CD4-positive, alpha-beta T cell (primary cell): ENCODE data around the gene TNFSF12. TPM values are rescaled to one million over a fixed set of nuclear protein-coding genes. Genes with fewer than 3 reads are reported as not detected.

Experiments used
- ATAC-seq: fragments of 200-7000 bp; cut with Tn5 transposase; one replicate; pipeline ENCODE4 v1.10.0; 2022; ENCODE audit warnings: mild to moderate bottlenecking; ENCODE audit not compliant: poor library complexity
- CTCF ChIA-PET: fragments of 350-600 bp; sonication (Branson Sonifier 250); formaldehyde crosslinking; loops from one replicate; lab custom pipeline; 2021; ENCODE audit warnings: antibody characterized with exemption, inconsistent platforms; lab: Charles Lee
- POLR2A ChIA-PET: fragments of 350-600 bp; sonication (Branson Sonifier 250); formaldehyde crosslinking; loops from one replicate; lab custom pipeline; 2021; ENCODE audit warnings: antibody characterized with exemption, inconsistent platforms; lab: Charles Lee
- DNase-seq, 14 experiments: peaks; one replicate each; pipeline ENCODE4 v3.0.0-alpha.2; 2013 to 2020; ENCODE audit warnings: mixed read lengths in 2 of 14
- H3K27ac ChIP-seq, 2 donors: one replicate each; pipeline versions ENCODE4 v1.5.1 to v1.7.0; 2013; ENCODE audit warnings: low read length in 2 of 2, low read depth in 1 of 2, mild to moderate bottlenecking in 1 of 2
- H3K27me3 ChIP-seq, 2 experiments: 1 replicate in 1 of 2; 2 replicates in 1 of 2; pipeline versions ENCODE4 v1.6.1 to v1.7.0; 2013; ENCODE audit warnings: low read length in 2 of 2, control low read depth in 1 of 2, mild to moderate bottlenecking in 1 of 2, moderate library complexity in 1 of 2; ENCODE audit not compliant: insufficient read depth in 2 of 2, control insufficient read depth in 1 of 2
- H3K36me3 ChIP-seq: one replicate; pipeline ENCODE4 v1.6.1; 2013; ENCODE audit warnings: low read length, control low read depth; ENCODE audit not compliant: insufficient read depth
- H3K4me1 ChIP-seq: one replicate; pipeline ENCODE4 v1.6.1; 2013; ENCODE audit warnings: low read length, control low read depth; ENCODE audit not compliant: insufficient read depth
- H3K4me3 ChIP-seq: one replicate; pipeline ENCODE4 v1.5.1; 2013; ENCODE audit warnings: mild to moderate bottlenecking, low read length, moderate library complexity
- H3K9me3 ChIP-seq, 2 experiments: 1 replicate in 1 of 2; 2 replicates in 1 of 2; pipeline versions ENCODE4 v1.6.1 to v1.7.0; 2013; ENCODE audit warnings: low read length in 2 of 2, mild to moderate bottlenecking in 2 of 2, control low read depth in 1 of 2, moderate library complexity in 1 of 2; ENCODE audit not compliant: control insufficient read depth in 1 of 2, insufficient read depth in 1 of 2
- H3K27ac Mint-ChIP-seq: one replicate; pipeline ENCODE4 v1.8.0; 2020; ENCODE audit warnings: mixed read lengths
- H3K27me3 Mint-ChIP-seq: one replicate; pipeline ENCODE4 v1.8.0; 2021; ENCODE audit warnings: mixed read lengths
- H3K36me3 Mint-ChIP-seq: one replicate; pipeline ENCODE4 v1.8.0; 2021; ENCODE audit warnings: low read depth, mixed read lengths
- H3K4me1 Mint-ChIP-seq: one replicate; pipeline ENCODE4 v1.8.0; 2021; ENCODE audit warnings: low read depth, mixed read lengths
- H3K4me3 Mint-ChIP-seq: one replicate; pipeline ENCODE4 v1.8.0; 2020; ENCODE audit warnings: mild to moderate bottlenecking, mixed read lengths
- H3K9me3 Mint-ChIP-seq: one replicate; pipeline ENCODE4 v1.8.0; 2020; ENCODE audit warnings: mixed read lengths
- intact Hi-C, 2 experiments: fragments of 100-400 bp; cut with DNase I in 1 of 2; cut with micrococcal nuclease in 1 of 2; formaldehyde crosslinking; loops; one replicate each; pipeline versions ENCODE4 v1.15.1 to v1.9.0; 2023 to 2025; cut with DNase I, micrococcal nuclease
- total RNA-seq, 174 experiments: library from RNA in 2 of 174; stranded (reverse) in 2 of 174; gene quantifications; one replicate each; pipeline ENCODE4 v1.2.3 and lab custom pipeline; 2021 to 2026
- TF ChIP-seq, protein P1 (sequence below): fragments of 200-600 bp; IDR thresholded peaks from one replicate; pipeline ENCODE4 v1.8.0; 2022; ENCODE audit warnings: antibody characterized with exemption, mild to moderate bottlenecking

The TNFSF12 gene
- total RNA-seq, 2 experiments from 2014 or later: 17.0 to 19.1 TPM

DNA sequence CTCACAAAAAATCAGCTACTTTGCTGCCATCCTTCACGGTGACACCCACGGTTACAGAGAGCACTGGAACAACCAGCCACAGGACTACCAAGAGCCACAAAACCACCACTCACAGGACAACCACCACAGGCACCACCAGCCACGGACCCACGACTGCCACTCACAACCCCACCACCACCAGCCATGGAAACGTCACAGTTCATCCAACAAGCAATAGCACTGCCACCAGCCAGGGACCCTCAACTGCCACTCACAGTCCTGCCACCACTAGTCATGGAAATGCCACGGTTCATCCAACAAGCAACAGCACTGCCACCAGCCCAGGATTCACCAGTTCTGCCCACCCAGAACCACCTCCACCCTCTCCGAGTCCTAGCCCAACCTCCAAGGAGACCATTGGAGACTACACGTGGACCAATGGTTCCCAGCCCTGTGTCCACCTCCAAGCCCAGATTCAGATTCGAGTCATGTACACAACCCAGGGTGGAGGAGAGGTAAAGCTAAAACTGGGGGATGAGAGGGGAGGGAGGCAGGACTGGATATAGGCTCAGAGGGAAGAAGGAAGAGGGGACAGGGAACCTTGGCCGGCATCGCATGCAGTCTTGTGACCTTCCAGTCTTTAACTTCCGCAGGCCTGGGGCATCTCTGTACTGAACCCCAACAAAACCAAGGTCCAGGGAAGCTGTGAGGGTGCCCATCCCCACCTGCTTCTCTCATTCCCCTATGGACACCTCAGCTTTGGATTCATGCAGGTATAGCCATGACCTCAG is 31.2 kb downstream of the TNFSF12 start:
- ATAC-seq: no peak
- Mint-ChIP-seq H3K27ac (peak overlapping the region; percentile 79), H3K36me3 (peaks cover 73% of the 10 kb centered on the region), H3K4me1 (peaks cover 81% of the 10 kb centered on the region), H3K27me3 (no peaks in the 10 kb centered on the region), H3K9me3 (no peaks in the 10 kb centered on the region), H3K4me3 (peak overlapping the region; percentile 67)
- Histone ChIP-seq H3K9me3 (peaks cover 0 to 5% of the 10 kb centered on the region in 2 experiments), H3K27ac (peak overlapping the region in 1 of 2 donors; percentile 67), H3K4me1 (peaks cover 78% of the 10 kb centered on the region), H3K36me3 (peaks cover 45% of the 10 kb centered on the region), H3K27me3 (no peaks in the 10 kb centered on the region), H3K4me3 (peak overlapping the region; percentile 41)
- CTCF ChIA-PET: interaction anchor here (0.8 to 1.6 kb wide), 3 partner anchors 9 to 108 kb away, joined by 3 to 11 read pairs (median 3); no protein-coding TSS in a partner anchor
- TF ChIP-seq, protein P1, sequence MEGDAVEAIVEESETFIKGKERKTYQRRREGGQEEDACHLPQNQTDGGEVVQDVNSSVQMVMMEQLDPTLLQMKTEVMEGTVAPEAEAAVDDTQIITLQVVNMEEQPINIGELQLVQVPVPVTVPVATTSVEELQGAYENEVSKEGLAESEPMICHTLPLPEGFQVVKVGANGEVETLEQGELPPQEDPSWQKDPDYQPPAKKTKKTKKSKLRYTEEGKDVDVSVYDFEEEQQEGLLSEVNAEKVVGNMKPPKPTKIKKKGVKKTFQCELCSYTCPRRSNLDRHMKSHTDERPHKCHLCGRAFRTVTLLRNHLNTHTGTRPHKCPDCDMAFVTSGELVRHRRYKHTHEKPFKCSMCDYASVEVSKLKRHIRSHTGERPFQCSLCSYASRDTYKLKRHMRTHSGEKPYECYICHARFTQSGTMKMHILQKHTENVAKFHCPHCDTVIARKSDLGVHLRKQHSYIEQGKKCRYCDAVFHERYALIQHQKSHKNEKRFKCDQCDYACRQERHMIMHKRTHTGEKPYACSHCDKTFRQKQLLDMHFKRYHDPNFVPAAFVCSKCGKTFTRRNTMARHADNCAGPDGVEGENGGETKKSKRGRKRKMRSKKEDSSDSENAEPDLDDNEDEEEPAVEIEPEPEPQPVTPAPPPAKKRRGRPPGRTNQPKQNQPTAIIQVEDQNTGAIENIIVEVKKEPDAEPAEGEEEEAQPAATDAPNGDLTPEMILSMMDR: no peak
- POLR2A ChIA-PET: interaction anchor here (0.6 to 2.6 kb wide), 6 partner anchors 19 to 276 kb away, joined by 3 to 14 read pairs (median 4); partner anchors contain the start of genes TP53 and ZBTB4
- peak in 2 of 14 experiments; percentile 36 to 42 for DNase-seq
- intact Hi-C loops: loop anchor here (5.0 to 10.0 kb wide), 2 partner anchors 107 to 535 kb away; partner anchors contain the start of genes SLC16A11 (in 1 of the 2), TP53 (in 1 of the 2) and WRAP53 (in 1 of the 2)

DNA sequence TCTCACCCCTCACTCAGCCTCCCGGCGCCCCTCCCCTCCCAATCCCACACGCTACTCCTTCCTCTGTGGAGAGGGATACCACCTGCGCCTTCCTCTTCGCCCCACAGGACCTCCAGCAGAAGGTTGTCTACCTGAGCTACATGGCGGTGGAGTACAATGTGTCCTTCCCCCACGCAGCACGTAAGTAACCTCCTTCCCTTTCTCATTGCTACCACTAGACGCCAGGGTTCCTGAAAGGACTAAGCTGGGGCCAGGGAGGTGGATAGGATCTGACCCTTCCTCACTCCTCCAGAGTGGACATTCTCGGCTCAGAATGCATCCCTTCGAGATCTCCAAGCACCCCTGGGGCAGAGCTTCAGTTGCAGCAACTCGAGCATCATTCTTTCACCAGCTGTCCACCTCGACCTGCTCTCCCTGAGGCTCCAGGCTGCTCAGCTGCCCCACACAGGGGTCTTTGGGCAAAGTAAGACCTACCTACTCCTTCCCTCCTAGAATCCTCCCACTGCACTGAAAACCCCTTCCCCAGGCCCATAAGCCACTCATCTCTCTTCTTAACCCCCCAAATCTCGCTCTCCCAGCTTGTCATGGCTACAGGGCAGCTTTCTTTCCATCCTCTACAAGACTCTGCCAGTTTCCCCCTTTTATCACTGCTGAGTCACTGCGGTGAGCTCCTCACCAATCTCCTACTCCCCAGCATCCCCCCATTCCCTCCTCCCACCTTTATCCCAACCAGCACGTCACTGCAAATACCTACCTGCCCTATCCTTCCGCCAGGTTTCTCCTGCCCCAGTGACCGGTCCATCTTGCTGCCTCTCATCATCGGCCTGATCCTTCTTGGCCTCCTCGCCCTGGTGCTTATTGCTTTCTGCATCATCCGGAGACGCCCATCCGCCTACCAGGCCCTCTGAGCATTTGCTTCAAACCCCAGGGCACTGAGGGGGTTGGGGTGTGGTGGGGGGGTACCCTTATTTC is 32.0 kb downstream of the TNFSF12 start:
- Mint-ChIP-seq H3K27ac (peak overlapping the region; percentile 79), H3K4me1 (peaks cover 75% of the 10 kb centered on the region), H3K27me3 (no peaks in the 10 kb centered on the region), H3K4me3 (peak overlapping the region; percentile 55), H3K9me3 (no peaks in the 10 kb centered on the region), H3K36me3 (peaks cover 66% of the 10 kb centered on the region)
- H3K4me3 ChIP-seq: peak overlapping the region; percentile 41
- H3K36me3 ChIP-seq: peaks cover 40% of the 10 kb centered on the region
- peak in 1 of 14 experiments; percentile 37 for DNase-seq
- peaks cover 0 to 5% of the 10 kb centered on the region in 2 experiments for H3K9me3 ChIP-seq
- H3K4me1 ChIP-seq: peaks cover 78% of the 10 kb centered on the region
- no peak for ATAC-seq
- TF ChIP-seq, protein P1: no peak
- ChIA-PET POLR2A (interaction anchor here (0.9 to 2.6 kb wide), 4 partner anchors 20 to 106 kb away, joined by 3 to 14 read pairs (median 4); partner anchors contain the start of genes TP53 and ZBTB4), CTCF (interaction anchor here (0.8 to 1.6 kb wide), 2 partner anchors 8 to 107 kb away, joined by 3 read pairs; no protein-coding TSS in a partner anchor)
- no peaks in the 10 kb centered on the region for H3K27me3 ChIP-seq
- intact Hi-C loops: loop anchor here (5.0 to 10.0 kb wide), 2 partner anchors 106 to 536 kb away; partner anchors contain the start of genes SLC16A11 (in 1 of the 2), TP53 (in 1 of the 2) and WRAP53 (in 1 of the 2)
- peak overlapping the region; percentile 4 to 67 for H3K27ac ChIP-seq
